ENCODE data around the gene EFNA5. TPM values are rescaled to one million over a fixed set of nuclear protein-coding genes. Genes with fewer than 3 reads are reported as not detected.

Gene EFNA5
- total and polyA plus RNA-seq, 10 of the 15 experiments (the other 5 are each of a cell fraction or from before 2014, with no cell fraction given), result 0.19 to 12.6 (median 3.9) TPM

GRCh38 chr5:107342371-107342770, 328.4 kb downstream of the EFNA5 start:
- BruUV-seq (replicated peaks), result no TSS peak
- WGBS (ENCODE audit: insufficient coverage, insufficient replicate concordance, low lambda C conversion rate, missing lambda C conversion rate), result 67% methylated on average over 4 of the region's 4 CpGs
- TF ChIP-seq E2F4 (IDR thresholded peaks at IDR 0.05; ENCODE audit: low read depth, low read length), result no peak
- TF ChIP-seq RFX5 (IDR thresholded peaks at IDR 0.05; ENCODE audit: low read depth, low read length), result no peak
- TF ChIP-seq ZNF207 (IDR thresholded peaks at IDR 0.05; ENCODE audit: borderline replicate concordance), result no peak
- no peak for TF ChIP-seq YBX1 (IDR thresholded peaks at IDR 0.05)
- no peak for TF ChIP-seq KAT2A (conservative IDR thresholded peaks at IDR 0.05; ENCODE audit: control insufficient read depth, low read depth, low read length)
- no peak for TF ChIP-seq IRF5 (IDR thresholded peaks at IDR 0.05; ENCODE audit: borderline replicate concordance)
- TF ChIP-seq SIX5 (IDR thresholded peaks at IDR 0.05; ENCODE audit: low read depth, low read length, severe bottlenecking), result no peak
- no peak for TF ChIP-seq CEBPB (IDR thresholded peaks at IDR 0.05; ENCODE audit: borderline replicate concordance in 1 of 2, low read depth in 2 of 2, low read length in 2 of 2)
- TF ChIP-seq POLR2AphosphoS5 (IDR thresholded peaks at IDR 0.05; ENCODE audit: low read length), result no peak
- TF ChIP-seq CBFB (IDR thresholded peaks at IDR 0.05; ENCODE audit: low read depth), result no peak
- TF ChIP-seq TCF7 (IDR thresholded peaks at IDR 0.05; ENCODE audit: borderline replicate concordance), result no peak
- no peak for TF ChIP-seq E4F1 (IDR thresholded peaks at IDR 0.05; ENCODE audit: borderline replicate concordance, partially characterized antibody)
- no peak for TF ChIP-seq NFXL1 (IDR thresholded peaks at IDR 0.05; ENCODE audit: borderline replicate concordance)
- no peak for TF ChIP-seq ZSCAN29 (IDR thresholded peaks at IDR 0.05)
- no peak for TF ChIP-seq GABPA (IDR thresholded peaks at IDR 0.05; ENCODE audit: low read depth)
- no peak for TF ChIP-seq POU2F2 (IDR thresholded peaks at IDR 0.05; ENCODE audit: borderline replicate concordance, low read depth, low read length)
- TF ChIP-seq NRF1 (conservative IDR thresholded peaks at IDR 0.05; ENCODE audit: low read depth, low read length), result no peak
- no peak for TF ChIP-seq SREBF1 (IDR thresholded peaks at IDR 0.05; ENCODE audit: low read length)
- TF ChIP-seq IKZF1 (conservative IDR thresholded peaks at IDR 0.05), result no peak
- no peak overlapping the region for H3K4me2 ChIP-seq (ENCODE audit: control insufficient read depth, insufficient read depth)
- ChIA-PET POLR2A (no interaction called here), CTCF (interaction anchor here (1.2 to 2.0 kb wide), 2 partner anchors 15 to 18 kb away, joined by 4 to 5 read pairs; no protein-coding TSS in a partner anchor), RAD21 (ENCODE audit: unreplicated experiment) (no interaction called here), SMC1A (ENCODE audit: uncharacterized antibody, unreplicated experiment) (interaction anchor here (0.9 to 1.3 kb wide), 3 partner anchors 9 to 17 kb away, joined by 3 to 6 read pairs (median 3); no protein-coding TSS in a partner anchor)
- H2AFZ ChIP-seq (ENCODE audit: control insufficient read depth, low read depth, low read length), result no peak overlapping the region
- DNase-seq (ENCODE audit: low read depth, low spot score), result no peak
- intact Hi-C loops (cut with micrococcal nuclease; ENCODE audit: unreplicated experiment) (no loop called here), in situ Hi-C loops (cut with MboI) (no loop called here)
- no peaks in the 10 kb centered on the region for H3K4me1 ChIP-seq (ENCODE audit: control insufficient read depth, insufficient read depth, low read length)
- no peak for ATAC-seq
- no peak for FAIRE-seq
- no peak overlapping the region for H3K9ac ChIP-seq (ENCODE audit: control insufficient read depth, insufficient read depth, low read length)
- H3K27ac ChIP-seq (ENCODE audit: control insufficient read depth, insufficient read depth), result no peak overlapping the region
- no peaks in the 10 kb centered on the region for H4K20me1 ChIP-seq (ENCODE audit: control insufficient read depth, insufficient read depth)
- no peaks in the 10 kb centered on the region for H3K36me3 ChIP-seq (ENCODE audit: control insufficient read depth in 2 of 2, insufficient read depth in 2 of 2, low read length in 1 of 2)
- H3K9me3 ChIP-seq (replicated peaks; ENCODE audit: control insufficient read depth, insufficient read depth, low read length), result peaks cover 4% of the 10 kb centered on the region; the same call in 2 of the 3 replicates
- H3K27me3 ChIP-seq (replicated peaks in 1 of 2; ENCODE audit: control insufficient read depth in 2 of 2, insufficient read depth in 2 of 2, low read length in 1 of 2), result no peaks in the 10 kb centered on the region
- no peak overlapping the region for H3K4me3 ChIP-seq
- H3K79me2 ChIP-seq (ENCODE audit: control insufficient read depth, insufficient read depth, low read length), result no peaks in the 10 kb centered on the region
